ENCODE measurements around the gene ENPEP. TPM values are rescaled to one million over a fixed set of nuclear protein-coding genes. Genes with fewer than 3 reads are reported as not detected.

ENPEP gene
- total RNA-seq, 1 donor from 2014 or later = 8.6 TPM

Other genes with a start within 250 kb of the ENPEP start
- gene PITX2, start 146.9 kb downstream of the ENPEP start, total RNA-seq (ENCODE audit: low replicate concordance) = 4.5 and 13.8 TPM in 2 replicates